OCI-LY7 (cell line): Measurements from ENCODE around the gene MXD4. TPM values are rescaled to one million over a fixed set of nuclear protein-coding genes. Genes with fewer than 3 reads are reported as not detected.

Experiments used
- BruUV-seq: library from RNA; stranded (reverse); fragments of 400-500 nt; replicated peaks from 2 replicates; lab custom pipeline; 2021; lab: Mats Ljungman, UMichigan
- CTCF ChIA-PET: fragments of 300-600 bp; sonication (Branson Sonifier 250); formaldehyde crosslinking; loops from one replicate; lab custom pipeline; 2022; ENCODE audit warnings: antibody characterized with exemption; ENCODE audit not compliant: unreplicated experiment; lab: Charles Lee
- POLR2A ChIA-PET: fragments of 300-600 bp; sonication (Branson Sonifier 250); formaldehyde crosslinking; loops from one replicate; lab custom pipeline; 2022; ENCODE audit warnings: antibody characterized with exemption; lab: Charles Lee
- DNase-seq: peaks from one replicate; pipeline ENCODE4 v3.0.0-alpha.2; 2015; ENCODE audit warnings: low spot score
- H2AFZ ChIP-seq: fragments of 200-600 bp; sonication (generic), shearing (Covaris generic); 2 replicates; pipeline ENCODE4 v1.6.1; 2014; ENCODE audit warnings: mild to moderate bottlenecking, antibody characterized with exemption, low read length, moderate library complexity
- H3K27ac ChIP-seq: fragments of 200-600 bp; sonication (generic); 2 replicates; pipeline ENCODE4 v1.5.1; 2014; ENCODE audit warnings: mixed run types, low read depth, mild to moderate bottlenecking, moderate library complexity, low read length, inconsistent platforms; ENCODE audit not compliant: poor library complexity, severe bottlenecking
- H3K36me3 ChIP-seq: fragments of 200-600 bp; sonication (generic); 2 replicates; pipeline ENCODE4 v1.6.1; 2014; ENCODE audit warnings: mild to moderate bottlenecking, antibody characterized with exemption, low read length, moderate library complexity, mixed read lengths; ENCODE audit not compliant: insufficient read depth
- H3K4me1 ChIP-seq: fragments of 200-600 bp; sonication (generic); 2 replicates; pipeline ENCODE4 v1.5.1; 2014; ENCODE audit warnings: mild to moderate bottlenecking, low read length; ENCODE audit not compliant: insufficient read depth, poor library complexity, severe bottlenecking
- H3K4me2 ChIP-seq: fragments of 200-600 bp; sonication (generic); 2 replicates; pipeline ENCODE4 v1.6.1; 2014; ENCODE audit warnings: mild to moderate bottlenecking, low read length
- H3K4me3 ChIP-seq: fragments of 200-600 bp; sonication (generic); 2 replicates; pipeline ENCODE4 v1.5.1; 2014; ENCODE audit warnings: mild to moderate bottlenecking, low read depth, low read length; ENCODE audit not compliant: poor library complexity, severe bottlenecking
- H3K79me2 ChIP-seq: fragments of 200-600 bp; sonication (generic); 2 replicates; pipeline ENCODE4 v1.6.1; 2016; ENCODE audit warnings: low read depth, mild to moderate bottlenecking, low read length, moderate library complexity, mixed read lengths; ENCODE audit not compliant: insufficient read depth
- H3K9me2 ChIP-seq: fragments of 200-600 bp; sonication (generic); 2 replicates; pipeline ENCODE4 v1.6.1; 2016; ENCODE audit warnings: mild to moderate bottlenecking, low read length, mixed read lengths; ENCODE audit not compliant: insufficient read depth
- H3K9me3 ChIP-seq: fragments of 200-600 bp; sonication (generic); 2 replicates; pipeline ENCODE4 v1.6.1; 2014; ENCODE audit warnings: mild to moderate bottlenecking, mixed run types, low read length, mixed read lengths
- H4K20me1 ChIP-seq: fragments of 200-600 bp; sonication (generic); 2 replicates; pipeline ENCODE4 v1.6.1; 2014; ENCODE audit warnings: mild to moderate bottlenecking, antibody characterized with exemption, low read length, moderate library complexity, mixed read lengths; ENCODE audit not compliant: insufficient read depth
- EZH2phosphoT487 ChIP-seq: fragments of 200-600 bp; sonication (generic); IDR thresholded peaks from 2 replicates; pipeline ENCODE4 v1.6.1; 2018; ENCODE audit warnings: low read depth, borderline replicate concordance, mild to moderate bottlenecking, mixed run types, antibody characterized with exemption, low read length, moderate library complexity, mixed read lengths
- intact Hi-C: fragments of 100-400 bp; cut with micrococcal nuclease; formaldehyde crosslinking; loops from one replicate; pipeline ENCODE4 v1.10.0; 2022; ENCODE audit not compliant: unreplicated experiment
- total RNA-seq, 2 experiments: library from RNA; depleted of rRNA in 1 of 2; stranded (reverse); fragments of >200 nt in 1 of 2; shearing (Covaris generic) in 1 of 2; gene quantifications; 2 replicates each; pipeline ENCODE4 v1.2.3, GENCODE V29; 2014 to 2022
- TF ChIP-seq, protein P1 (sequence below): fragments of 200-600 bp; sonication (generic); conservative IDR thresholded peaks from 2 replicates; pipeline ENCODE4 v1.5.1; 2014; ENCODE audit warnings: mild to moderate bottlenecking, antibody characterized with exemption, low read length, moderate library complexity, mixed read lengths

MXD4 gene
- total RNA-seq, 2 experiments from 2014 or later, result 3.0 to 11.6 TPM

DNA sequence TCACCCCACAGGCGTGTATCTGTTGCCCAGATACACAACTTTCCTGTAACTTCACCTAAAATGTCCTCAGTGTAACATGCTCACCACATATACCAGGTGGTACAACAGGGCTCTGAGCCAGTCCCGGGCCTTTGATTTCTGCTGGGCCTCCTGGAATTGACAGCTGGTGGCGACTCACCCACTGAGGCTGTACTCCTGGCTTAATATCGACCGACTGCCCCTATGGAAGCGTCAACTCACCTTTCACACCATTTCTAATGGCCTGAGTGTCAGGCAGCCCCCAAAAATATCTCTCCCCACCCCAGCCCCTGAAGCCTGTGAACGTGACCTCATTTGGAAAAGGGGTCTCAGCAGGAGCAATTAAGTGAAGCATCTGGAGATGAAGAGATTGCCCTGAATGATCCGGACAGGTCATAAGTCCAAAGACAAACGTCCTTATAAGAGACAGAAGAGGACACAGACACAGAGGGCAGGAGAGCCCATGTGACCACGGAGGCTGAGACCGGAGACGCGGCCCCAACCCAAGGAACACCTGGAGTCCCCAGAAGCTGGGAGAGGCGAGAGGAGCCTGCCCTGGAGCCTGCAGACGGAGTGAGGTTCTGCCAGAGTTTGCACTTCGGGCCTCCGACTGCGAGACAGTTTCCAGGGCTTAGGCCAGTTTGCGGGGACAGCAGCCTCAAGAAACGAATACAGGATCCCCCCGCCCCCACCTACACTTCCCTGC lies 12.6 kb upstream of the MXD4 start:
- no peaks in the 10 kb centered on the region for H3K36me3 ChIP-seq
- H3K27ac ChIP-seq, result no peak overlapping the region
- no peaks in the 10 kb centered on the region for H3K4me1 ChIP-seq
- no TSS peak for BruUV-seq
- no peak for TF ChIP-seq EZH2phosphoT487
- TF ChIP-seq, protein P1, sequence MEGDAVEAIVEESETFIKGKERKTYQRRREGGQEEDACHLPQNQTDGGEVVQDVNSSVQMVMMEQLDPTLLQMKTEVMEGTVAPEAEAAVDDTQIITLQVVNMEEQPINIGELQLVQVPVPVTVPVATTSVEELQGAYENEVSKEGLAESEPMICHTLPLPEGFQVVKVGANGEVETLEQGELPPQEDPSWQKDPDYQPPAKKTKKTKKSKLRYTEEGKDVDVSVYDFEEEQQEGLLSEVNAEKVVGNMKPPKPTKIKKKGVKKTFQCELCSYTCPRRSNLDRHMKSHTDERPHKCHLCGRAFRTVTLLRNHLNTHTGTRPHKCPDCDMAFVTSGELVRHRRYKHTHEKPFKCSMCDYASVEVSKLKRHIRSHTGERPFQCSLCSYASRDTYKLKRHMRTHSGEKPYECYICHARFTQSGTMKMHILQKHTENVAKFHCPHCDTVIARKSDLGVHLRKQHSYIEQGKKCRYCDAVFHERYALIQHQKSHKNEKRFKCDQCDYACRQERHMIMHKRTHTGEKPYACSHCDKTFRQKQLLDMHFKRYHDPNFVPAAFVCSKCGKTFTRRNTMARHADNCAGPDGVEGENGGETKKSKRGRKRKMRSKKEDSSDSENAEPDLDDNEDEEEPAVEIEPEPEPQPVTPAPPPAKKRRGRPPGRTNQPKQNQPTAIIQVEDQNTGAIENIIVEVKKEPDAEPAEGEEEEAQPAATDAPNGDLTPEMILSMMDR, result no peak
- no peak for DNase-seq
- H2AFZ ChIP-seq, result no peak overlapping the region
- no peaks in the 10 kb centered on the region for H3K79me2 ChIP-seq
- ChIA-PET POLR2A (no interaction called here), CTCF (no interaction called here)
- H3K9me3 ChIP-seq, result no peaks in the 10 kb centered on the region
- no peak overlapping the region for H3K4me2 ChIP-seq
- no peaks in the 10 kb centered on the region for H4K20me1 ChIP-seq
- H3K4me3 ChIP-seq, result no peak overlapping the region
- no peaks in the 10 kb centered on the region for H3K9me2 ChIP-seq
- intact Hi-C loops, result no loop called here

DNA sequence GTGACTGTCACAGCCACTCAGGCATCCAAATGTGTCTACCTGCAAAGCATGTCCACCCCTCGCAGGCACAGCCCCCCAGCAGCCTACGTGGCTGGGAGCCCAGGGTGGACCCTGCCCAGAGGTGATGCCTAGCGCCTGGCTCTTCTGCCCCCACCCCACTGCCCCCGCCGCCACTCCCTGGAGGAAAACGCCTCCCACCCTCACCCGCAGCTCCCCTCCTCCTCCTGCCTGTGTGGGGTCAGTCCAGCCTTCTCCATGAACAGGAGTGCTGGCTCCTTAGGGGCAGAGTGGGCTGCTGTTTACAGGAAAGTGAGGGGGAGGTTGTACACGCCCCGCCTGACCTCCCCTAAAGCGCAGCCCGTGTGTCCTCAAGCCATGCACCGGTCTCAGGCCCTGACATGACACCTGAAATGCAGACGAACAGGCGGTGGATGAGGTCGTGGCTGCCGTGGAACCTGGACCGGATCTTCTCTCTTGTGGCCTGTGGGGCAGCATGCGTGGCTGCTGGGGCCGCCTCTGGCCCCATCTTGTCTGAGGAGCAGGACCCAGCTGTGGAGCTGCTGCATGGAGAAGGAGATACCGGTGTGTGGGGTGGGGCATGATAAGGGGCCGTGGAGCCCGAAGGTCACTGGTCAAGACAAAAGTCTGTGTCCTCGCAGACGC lies 11.9 kb upstream of the MXD4 start:
- intact Hi-C loops, result no loop called here
- Histone ChIP-seq H3K9me3 (no peaks in the 10 kb centered on the region), H2AFZ (no peak overlapping the region), H3K36me3 (no peaks in the 10 kb centered on the region), H3K4me2 (no peak overlapping the region), H3K9me2 (no peaks in the 10 kb centered on the region), H3K4me1 (no peaks in the 10 kb centered on the region), H4K20me1 (no peaks in the 10 kb centered on the region), H3K79me2 (no peaks in the 10 kb centered on the region), H3K27ac (no peak overlapping the region), H3K4me3 (no peak overlapping the region)
- no TSS peak for BruUV-seq
- no peak for DNase-seq
- CTCF ChIA-PET, result no interaction called here
- POLR2A ChIA-PET, result no interaction called here
- no peak for TF ChIP-seq EZH2phosphoT487
- TF ChIP-seq, protein P1, result no peak

DNA sequence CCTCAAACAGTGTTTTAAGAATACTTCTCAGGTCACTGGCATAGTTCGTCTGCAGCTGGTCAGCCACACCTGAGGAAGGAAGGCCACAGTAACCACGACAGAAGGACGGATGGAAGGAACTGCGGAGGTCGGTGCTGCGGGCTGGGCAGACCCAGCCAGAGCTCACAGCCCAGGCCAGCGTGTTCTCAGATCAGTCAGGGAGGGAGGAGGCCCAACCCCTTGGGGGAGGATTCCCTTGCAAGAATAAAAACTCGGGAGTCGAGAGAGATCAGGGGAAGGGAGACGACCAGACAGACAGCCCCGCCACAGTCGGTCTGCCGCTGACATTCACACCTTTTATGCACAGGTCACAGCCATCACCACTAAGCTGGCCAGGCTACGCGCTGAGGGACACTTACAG lies 11.3 kb upstream of the MXD4 start:
- Histone ChIP-seq H3K4me2 (no peak overlapping the region), H3K9me3 (no peaks in the 10 kb centered on the region), H3K4me3 (no peak overlapping the region), H3K36me3 (no peaks in the 10 kb centered on the region), H2AFZ (no peak overlapping the region), H4K20me1 (no peaks in the 10 kb centered on the region), H3K9me2 (no peaks in the 10 kb centered on the region), H3K4me1 (no peaks in the 10 kb centered on the region), H3K79me2 (no peaks in the 10 kb centered on the region), H3K27ac (no peak overlapping the region)
- POLR2A ChIA-PET, result no interaction called here
- no TSS peak for BruUV-seq
- no peak for TF ChIP-seq EZH2phosphoT487
- TF ChIP-seq, protein P1, result no peak
- no peak for DNase-seq
- intact Hi-C loops, result no loop called here
- CTCF ChIA-PET, result no interaction called here
